ENCODE measurements around the gene EGFLAM.

The EGFLAM gene

DNA sequence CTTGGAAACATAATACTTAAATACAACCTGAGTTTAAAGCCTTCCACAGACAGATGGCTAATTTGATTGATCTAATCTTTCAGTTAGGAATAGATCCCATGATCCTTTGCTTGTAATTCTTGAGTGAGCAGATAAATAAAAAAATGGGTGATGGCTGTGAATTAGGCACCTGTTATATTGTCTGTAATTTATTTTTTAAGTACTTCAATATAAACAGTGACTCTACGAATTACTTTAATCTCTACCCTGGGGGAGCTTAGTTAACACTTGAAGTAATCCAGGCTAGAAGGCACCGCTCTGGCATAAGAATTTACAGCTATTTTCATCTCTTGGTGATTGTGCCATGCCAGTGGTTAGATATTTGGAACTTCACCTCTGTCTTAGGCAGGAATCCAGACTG, 9.0 kb downstream of the EGFLAM start:
- no peak for DNase-seq

GRCh38 chr5:38273626-38274025, 15.3 kb downstream of the EGFLAM start:
- no peak for DNase-seq

GRCh38 chr5:38274370-38274769, 16.0 kb downstream of the EGFLAM start:
- no peak for DNase-seq

DNA sequence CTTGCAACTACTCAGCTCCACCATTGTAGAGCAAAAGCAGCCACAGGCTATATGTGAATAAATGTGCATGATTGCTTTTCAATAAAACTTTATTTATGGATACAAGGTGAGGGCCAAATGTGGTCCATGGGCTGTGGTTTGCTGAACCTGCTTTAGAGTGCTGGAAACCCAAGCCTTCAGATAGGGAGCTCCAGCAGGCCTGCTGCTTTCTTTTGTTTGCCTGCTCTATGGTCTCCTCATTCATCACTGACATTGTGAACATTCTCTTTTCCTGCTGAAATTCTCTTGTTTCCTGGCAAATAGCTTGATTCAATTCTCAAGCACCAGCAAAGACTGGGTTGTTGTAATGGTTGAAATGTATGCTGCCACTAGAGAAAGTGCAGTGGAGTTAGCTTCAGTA, 26.0 kb downstream of the EGFLAM start:
- no peak for DNase-seq

GRCh38 chr5:38285226-38285625, 26.9 kb downstream of the EGFLAM start:
- no peak for DNase-seq

- no peak for DNase-seq
Observed at GRCh38 chr5:38286002-38286401, 27.6 kb downstream of the EGFLAM start.

DNA sequence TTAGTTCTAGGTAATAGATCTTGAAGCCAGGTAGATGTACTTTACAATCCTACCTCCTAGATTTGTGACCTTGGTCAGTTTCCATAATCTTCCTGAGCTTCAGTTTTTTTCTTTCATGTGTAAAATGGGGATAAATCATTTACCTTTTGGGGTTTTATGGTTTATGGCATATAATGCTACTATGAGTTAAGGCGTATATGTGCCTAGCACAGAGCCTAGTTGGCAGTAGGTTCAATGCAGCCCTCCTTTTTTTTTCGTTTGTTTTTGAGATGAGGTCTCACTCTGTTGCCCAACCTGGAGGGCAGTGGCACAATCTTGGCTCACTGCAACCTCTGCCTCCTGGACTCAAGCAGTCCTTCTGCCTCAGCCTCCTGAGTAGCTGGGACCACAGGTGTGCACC, 28.8 kb downstream of the EGFLAM start:
- DNase-seq, result no peak

- DNase-seq, result no peak
Observed at GRCh38 chr5:38289457-38289856, 31.1 kb downstream of the EGFLAM start.

DNA sequence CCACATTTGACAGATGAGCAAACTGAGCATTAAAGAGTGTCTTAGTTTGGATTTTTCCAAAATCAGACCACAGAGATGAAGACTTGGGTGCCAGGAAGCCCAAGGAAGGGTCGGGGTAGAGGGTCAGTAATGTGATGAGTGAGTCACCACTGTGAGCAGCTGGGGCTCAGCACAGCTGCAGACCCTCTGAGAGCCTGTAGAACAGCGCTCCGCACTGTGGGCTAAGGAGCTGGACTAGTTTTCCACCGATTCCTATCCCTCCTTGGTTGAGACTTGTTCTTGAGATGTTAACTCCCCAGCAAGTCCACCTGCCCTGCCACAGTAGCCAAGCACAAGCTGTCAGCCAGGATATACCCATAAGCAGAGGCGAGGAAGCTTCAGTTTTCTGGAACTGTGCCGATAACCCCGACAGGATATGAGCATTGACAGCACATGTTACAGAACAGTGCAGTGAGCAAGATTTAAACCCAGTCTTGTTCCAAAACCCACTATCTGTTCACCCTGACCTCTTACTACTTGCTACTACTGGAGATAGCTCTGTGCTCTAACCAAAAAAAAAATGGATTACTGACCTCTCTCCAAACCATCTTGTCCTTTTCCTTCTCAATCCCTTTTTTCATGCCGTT, 31.8 kb downstream of the EGFLAM start:
- DNase-seq, result no peak

DNA sequence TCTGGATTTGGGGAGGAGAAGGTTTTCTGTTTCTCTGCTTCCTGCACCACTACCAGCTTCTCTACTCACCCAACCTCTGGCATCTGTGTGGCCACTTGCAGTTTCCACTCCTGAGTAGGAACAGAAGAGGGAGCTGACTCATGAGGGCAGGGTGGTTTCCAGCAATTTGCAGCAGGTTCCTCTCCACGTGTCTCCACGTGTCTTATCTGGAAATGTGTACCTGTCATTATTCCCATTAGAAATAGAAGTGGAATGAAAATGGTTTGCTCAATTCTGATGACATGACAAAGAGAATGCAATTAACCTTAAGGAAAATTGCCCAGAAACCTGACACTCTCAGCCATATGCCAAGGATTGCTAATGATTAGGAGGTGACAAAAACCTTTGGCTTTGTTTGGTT, 33.0 kb downstream of the EGFLAM start:
- no peak for DNase-seq

DNA sequence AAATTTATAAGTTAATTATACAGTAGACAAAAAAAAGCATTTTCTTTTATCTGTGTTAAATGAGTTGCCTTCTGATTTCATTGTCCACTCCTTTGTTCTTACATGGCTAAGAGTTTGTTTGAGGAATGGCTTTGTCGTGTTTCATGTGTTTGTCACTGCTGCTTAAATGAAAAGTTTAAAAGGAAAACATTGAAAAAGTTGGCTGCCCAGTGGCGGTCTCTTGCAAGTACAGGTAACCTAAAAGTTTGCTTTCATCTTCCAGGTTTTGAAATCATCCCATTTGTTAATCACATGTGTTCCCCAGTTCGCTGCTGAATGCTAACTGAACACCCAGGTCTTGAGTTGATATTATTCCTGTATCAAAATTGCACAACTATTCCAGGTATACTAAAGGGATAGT, 33.9 kb downstream of the EGFLAM start:
- DNase-seq, result no peak

GRCh38 chr5:38295751-38296150, 37.4 kb downstream of the EGFLAM start:
- DNase-seq, result no peak

DNA sequence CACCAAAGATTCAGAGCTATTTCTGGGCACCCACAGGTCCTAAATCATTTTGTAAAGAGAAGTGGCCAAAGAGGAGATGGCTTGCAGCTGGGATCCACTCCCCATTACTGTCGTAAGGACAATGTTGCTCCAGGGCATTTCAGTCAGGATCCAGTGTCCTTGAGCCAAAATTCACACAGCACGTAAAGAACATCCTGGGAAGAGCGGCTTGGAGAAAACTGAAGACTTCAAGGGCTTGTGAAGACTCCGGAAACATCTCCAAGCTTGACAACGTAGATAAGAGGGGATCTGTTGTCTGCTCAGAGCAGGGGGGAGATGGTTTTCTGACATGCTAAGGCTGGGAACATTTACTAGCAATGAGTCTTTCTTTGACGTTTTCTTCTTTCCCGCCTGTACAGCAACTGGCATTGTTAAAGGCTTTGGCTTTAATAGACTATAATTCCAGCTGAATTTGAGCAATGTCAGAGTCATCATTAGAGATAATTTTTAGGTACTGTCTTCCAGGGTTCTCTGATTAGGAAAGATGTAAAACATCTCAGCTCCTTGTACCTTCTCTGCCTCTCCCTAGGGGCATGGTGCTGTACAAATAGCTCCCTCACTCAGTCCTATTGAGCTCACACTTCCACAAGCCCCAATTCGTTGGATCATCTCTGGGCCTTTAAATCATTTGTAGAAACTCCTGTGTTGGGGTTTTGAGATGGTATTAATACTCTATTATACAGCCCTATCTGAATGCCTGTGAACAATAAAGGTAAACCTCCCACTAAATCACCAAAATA, 39.7 kb downstream of the EGFLAM start:
- DNase-seq, result no peak

DNA sequence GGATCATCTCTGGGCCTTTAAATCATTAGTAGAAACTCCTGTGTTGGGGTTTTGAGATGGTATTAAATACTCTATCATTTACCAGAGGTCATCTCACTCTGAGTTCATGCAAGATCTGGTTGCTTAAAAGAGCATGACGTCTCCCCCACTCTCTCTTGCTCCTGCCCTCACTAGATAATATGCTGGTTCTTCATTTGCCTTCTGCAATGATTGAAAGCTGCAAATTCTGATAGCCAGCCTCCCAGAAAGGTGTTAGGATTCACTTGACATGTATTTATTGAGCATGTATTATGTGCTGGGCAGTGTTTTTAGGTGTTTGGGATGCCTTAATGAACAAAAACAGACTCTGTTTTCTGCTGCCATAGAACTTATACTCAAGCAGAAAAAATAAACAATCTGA, 41.2 kb downstream of the EGFLAM start:
- DNase-seq, result no peak

DNA sequence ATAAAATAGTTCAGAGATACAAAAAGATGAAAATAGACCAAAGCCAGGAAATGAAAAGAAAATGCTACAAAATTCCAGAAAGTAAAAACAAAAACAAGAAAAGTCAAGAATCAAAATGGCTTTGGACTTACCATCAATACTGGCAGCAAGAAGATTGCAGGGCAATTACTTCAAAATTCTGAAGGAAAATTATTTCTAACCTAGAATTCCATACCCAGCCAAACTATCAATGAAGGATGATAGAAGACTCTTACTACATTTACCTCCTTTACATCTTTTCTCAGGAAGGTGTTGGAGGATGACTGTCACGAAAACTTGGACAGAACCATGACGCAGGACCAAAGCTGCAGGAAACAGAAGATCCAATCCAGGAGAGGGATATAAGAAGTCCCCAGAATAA, 46.8 kb downstream of the EGFLAM start:
- no peak for DNase-seq

DNA sequence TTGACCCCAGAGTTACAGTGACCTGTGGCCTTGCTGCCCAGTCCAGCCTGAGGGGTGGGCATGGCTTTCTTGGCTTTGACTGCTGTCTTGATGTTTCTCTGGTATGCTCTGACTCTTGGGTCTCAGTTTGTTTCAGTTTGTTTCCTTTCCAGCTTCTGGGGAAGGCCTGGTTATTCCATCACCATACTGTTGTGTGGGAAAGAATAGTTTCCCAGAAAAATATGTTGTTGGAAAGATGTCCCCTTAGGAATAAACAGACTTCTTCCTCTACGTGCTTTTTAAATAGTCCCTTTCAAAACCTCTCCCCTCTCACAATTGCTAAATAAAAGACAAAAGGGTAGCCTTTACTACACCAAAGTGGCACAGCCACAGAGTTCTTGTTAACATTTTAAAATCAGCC, 49.5 kb downstream of the EGFLAM start:
- DNase-seq, result no peak

DNA sequence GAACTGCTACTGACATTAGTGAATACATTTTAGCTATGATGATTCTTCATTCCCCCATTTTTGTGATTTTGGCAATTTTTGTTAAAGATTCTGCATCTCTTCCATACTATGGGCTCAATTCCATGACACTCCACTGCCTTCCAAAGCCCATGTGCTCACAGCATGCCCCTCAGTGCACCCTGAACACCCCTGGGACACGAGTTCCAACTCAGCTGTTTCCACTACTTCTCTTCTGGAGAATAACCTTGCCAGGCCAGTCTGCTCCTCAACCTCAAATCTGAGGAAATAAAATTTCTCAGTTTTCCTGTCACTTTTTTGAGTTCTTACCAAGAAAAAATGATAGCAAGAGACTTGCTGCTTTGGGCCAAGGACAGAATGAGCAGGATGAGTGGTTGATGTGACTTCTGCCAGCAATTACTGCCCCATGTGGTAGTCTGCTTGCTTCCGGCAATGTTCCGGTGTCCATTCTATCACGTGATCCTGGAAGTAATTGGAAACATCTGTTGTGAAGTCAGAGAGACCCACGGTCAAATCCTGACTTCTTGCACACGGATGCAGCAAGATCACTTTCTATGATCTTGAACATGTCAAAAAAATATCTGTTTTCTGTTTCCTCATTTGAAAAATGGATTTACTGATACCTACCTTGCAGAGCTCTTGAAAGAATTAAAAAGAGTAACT, 58.3 kb downstream of the EGFLAM start:
- no peak for DNase-seq

DNA sequence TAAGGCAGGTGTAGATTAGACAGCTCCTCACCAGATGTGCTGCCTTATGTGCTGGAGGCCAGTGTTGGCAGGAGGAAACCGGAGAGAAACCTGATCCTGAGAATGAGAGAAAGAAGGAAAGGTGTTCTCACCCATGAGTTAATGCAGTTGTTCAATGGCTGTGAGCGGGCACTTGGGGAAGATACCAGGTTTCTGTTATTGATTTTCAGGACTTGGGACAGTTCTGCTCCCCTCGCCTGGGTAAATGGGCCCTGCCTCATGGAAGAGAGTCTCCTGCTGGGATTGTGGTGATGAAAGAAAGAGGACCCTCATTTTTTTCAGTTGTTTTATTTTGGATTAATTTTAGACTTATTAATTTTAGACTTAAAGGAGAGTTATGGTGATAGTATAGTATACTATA, 59.5 kb downstream of the EGFLAM start:
- DNase-seq, result no peak

DNA sequence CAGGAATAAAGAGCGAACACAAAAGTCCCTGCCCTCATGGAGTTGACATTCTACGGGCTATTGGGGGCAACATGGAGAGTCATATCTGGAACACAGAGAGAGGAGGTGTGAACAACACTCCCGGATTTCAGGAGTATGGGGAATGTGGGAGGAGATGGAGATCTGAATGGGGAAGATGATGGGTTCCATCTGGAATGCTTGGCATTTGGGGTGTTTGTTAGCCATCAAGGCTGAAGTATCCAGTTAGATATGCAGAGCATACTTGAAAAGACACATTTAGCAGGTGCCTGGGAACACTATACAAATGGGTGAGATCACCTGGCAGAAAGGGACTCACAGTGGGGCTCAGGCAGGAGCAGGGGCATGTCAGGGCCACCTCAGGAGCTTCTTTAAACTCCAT, 61.1 kb downstream of the EGFLAM start:
- no peak for DNase-seq

DNA sequence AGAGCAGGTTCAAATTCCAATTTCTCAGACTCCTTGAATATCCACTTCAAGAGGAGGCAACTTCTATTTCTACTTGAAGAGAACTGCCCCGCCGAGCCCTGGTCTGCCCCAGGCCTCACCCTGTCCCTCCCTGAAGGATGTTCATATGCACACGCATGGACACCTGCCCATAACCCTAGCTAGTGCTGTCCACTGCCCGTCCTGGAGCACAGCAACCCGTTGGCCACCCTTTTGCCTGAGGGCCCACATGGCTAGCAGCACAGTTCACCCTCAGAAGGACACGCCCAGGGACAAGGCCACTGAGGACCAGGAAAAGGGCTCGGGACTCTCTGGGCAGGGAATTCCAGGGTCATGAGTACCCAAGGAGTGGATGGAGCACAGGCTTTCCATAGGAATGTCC, 63.6 kb downstream of the EGFLAM start:
- no peak for DNase-seq

- no peak for DNase-seq
Observed at GRCh38 chr5:38323645-38324295, 65.4 kb downstream of the EGFLAM start.

GRCh38 chr5:38329132-38329715, 70.9 kb downstream of the EGFLAM start:
- no peak for DNase-seq

DNA sequence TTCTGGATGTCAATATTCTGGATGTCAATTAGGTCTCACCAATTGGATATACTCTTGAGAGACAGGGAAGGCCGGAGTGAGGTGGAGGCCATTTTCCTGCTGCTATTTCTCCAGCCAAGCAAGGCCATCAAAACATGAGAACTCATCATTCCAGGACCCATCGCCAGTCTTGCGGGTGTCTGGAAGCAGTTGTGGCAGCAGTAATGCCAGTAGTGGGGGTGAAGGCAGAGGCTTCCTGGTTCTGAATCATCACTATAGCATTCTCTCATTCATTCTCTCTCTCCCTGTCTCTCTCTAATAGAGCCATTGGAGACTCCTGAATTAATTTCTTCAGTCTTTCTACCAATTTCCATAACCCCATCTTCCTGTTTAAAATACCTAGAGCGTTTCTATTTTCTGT, 71.8 kb downstream of the EGFLAM start:
- DNase-seq, result no peak
